GM10266 (cell line): Measurements from ENCODE around the gene NANOS3.

ENCODE experiments used
- DNase-seq: peaks from one replicate; pipeline ENCODE4 v3.0.0; 2012; ENCODE audit errors: extremely low spot score
- TF ChIP-seq, protein P1 (sequence below): IDR thresholded peaks from 2 replicates; pipeline ENCODE4 v1.5.1; 2012; ENCODE audit warnings: mild to moderate bottlenecking, low read depth; ENCODE audit not compliant: control insufficient read depth, insufficient read depth; ENCODE audit errors: missing control alignments

Gene NANOS3

DNA sequence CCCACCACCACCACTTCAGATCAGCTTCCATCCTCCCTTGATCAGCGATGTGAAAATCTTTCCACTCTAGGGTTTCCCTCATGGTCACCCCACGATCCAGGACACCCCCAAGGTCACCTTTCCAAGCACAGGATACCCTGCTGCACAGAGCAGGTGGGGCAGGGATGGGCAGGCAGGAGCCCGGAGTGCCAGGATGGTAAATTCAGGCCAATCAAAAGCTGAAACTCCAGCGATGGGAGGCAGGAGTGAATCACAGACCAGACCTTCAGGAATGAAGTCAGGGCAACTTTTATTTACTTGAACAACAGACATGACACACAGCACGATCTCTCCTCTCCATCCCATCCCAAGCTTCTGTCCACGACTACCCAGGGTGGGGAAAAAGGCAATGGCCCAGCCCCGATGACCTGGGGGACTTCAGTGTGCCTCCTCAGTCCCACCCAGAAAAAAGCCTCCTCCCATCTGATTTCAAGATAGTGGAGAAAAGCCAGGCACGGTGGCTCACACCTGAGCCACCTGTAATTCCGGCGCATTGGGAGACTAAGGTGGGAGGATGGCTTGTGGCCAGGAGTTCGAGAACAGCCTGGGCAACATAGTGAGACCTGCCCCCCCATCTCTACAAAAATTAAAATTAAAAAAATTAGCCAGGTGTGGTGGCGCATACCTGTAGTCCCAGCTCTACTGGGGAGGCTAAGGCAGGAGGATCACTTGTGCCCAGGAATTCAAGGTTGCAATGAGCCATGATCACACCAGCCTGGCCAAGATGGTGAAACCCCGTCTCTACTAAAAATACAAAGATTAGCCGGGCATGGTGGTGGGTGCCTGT, 42.5 kb upstream of the NANOS3 start:
- TF ChIP-seq, protein P1, sequence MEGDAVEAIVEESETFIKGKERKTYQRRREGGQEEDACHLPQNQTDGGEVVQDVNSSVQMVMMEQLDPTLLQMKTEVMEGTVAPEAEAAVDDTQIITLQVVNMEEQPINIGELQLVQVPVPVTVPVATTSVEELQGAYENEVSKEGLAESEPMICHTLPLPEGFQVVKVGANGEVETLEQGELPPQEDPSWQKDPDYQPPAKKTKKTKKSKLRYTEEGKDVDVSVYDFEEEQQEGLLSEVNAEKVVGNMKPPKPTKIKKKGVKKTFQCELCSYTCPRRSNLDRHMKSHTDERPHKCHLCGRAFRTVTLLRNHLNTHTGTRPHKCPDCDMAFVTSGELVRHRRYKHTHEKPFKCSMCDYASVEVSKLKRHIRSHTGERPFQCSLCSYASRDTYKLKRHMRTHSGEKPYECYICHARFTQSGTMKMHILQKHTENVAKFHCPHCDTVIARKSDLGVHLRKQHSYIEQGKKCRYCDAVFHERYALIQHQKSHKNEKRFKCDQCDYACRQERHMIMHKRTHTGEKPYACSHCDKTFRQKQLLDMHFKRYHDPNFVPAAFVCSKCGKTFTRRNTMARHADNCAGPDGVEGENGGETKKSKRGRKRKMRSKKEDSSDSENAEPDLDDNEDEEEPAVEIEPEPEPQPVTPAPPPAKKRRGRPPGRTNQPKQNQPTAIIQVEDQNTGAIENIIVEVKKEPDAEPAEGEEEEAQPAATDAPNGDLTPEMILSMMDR: no peak
- no peak for DNase-seq

DNA sequence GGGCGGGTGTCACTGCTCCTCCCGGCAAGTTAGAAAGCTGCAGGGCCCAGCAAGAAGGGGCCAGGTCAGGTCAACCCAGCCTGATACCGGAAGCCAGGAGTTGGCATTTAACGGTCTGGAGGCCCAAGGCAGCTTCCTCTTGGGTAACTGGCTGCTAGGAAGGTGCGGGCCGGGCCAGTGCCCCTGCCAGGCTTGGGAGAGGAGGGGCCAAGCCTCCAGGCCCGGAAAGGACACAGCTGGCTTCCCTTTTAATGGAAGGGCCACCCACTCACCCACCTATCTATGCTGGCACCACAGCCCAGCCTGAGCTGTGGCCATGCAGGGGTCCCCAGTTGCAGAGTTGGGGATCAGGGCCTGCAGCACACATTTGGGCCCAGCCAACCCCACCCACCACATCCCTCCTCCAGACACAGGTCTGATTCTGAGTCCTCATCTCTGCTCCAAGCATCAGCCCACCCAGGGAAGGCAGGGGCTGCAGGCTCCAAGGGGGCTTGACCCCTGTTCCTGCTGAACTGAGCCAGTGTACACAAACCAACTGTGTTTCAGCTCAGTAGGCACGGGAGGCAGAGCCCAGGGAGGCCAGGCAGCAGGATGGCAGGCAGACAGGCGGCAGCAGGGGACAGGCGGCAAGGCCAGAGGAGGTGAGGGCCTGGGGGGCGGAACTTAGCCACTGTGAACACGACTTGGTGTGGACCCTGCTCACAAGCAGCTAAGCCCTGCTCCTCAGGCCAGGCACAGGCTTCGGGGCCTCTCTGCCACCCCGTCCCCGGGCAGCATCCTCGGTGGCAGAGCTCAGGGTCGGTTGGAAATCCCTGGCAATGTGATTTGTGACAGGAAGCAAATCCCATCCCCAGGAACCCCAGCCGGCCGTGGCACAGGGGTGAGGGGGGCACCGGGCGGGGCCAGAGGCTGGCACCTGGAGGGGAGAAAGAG, 40.9 kb upstream of the NANOS3 start:
- DNase-seq: no peak
- TF ChIP-seq, protein P1: no peak

DNA sequence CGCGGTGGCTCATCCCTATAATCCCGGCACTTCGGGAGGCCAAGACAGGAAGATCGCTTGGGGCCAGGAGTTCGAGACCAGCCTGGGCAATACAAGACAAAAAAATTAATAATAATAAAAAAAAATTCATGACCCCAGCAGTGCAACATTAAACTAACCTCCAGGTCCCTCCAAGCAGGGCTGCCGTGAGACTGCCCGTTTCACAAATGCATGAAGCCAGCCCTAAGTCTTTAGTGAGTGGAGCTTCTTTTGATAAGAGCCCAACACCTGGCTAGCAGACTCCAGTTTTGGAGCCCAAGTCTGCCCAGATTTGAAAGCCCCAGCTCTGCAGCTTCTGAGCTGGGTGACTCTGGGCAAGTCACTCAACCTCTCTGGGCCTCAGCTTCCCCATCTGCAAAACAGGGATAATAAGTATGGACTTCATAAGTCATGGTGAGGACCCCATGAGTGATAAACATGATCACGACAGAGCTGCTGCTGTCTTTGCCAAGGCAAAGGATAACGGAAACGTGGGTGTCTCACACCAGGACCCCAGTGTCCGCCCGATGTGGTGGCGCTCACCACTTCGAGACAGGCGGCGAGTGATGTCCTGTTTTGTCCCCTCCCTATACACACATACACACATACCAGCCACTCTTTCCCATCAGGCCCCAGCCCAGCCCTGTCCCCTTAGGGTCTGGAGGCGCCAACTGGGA, 38.4 kb upstream of the NANOS3 start:
- DNase-seq: no peak
- TF ChIP-seq, protein P1: no peak

DNA sequence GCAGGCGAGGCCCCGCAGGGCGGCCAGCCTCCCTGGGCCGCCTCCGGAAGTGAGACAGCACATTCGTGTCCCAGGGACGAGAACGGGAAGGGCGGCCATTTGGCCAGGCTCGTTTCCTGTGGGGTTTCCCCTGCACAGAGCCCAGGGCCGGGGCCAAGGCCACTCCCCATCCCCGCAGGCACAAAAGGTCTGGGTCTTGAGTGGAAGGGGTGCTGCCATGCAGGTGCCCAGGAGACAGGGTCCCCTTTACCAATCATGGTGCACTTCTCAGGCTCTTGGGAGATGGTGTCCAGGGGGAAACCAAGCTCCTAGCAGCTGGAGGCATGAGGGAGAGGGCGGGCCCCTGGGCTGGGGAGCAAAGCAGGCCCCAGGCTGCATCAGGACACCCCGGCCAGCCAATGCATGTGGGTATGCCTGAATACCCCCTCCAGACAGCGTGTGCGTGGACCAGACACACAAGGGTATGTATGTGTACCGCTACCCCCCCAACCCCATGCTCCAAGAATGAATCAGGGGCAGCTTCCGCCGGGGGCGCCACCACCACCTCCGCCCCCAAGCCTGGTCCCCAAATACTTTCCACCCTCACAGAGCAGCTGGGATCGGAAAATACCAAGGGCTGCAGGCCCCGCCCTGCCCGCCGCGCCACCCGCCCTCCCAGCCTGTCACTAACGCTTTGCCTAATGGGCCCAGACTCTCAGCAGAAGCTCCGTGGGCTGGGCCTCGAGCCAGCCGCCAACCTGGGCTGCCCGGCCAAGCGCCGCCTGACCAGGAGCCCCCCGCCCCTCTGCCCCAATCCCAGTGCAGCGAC, 37.6 kb upstream of the NANOS3 start:
- peak; percentile 91 for DNase-seq
- TF ChIP-seq, protein P1: peak; percentile 8

DNA sequence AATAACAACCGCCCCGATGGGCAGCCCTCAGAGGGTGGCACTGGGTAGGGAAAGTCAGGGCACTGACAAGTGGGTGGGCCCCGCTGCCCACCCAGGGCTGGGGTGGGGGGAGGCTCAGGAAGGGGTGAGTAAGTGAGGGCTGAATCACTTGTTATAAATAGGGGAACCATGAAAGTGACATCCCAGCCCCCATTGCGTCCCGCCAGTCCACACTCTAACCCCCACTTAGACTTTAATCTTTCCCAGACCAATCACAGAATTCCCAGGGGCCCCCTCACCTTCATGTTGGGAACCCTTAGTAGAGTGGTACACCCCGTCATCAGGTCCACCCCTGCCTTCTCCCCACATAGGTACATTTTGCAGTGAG, 37.0 kb upstream of the NANOS3 start:
- TF ChIP-seq, protein P1: no peak

DNA sequence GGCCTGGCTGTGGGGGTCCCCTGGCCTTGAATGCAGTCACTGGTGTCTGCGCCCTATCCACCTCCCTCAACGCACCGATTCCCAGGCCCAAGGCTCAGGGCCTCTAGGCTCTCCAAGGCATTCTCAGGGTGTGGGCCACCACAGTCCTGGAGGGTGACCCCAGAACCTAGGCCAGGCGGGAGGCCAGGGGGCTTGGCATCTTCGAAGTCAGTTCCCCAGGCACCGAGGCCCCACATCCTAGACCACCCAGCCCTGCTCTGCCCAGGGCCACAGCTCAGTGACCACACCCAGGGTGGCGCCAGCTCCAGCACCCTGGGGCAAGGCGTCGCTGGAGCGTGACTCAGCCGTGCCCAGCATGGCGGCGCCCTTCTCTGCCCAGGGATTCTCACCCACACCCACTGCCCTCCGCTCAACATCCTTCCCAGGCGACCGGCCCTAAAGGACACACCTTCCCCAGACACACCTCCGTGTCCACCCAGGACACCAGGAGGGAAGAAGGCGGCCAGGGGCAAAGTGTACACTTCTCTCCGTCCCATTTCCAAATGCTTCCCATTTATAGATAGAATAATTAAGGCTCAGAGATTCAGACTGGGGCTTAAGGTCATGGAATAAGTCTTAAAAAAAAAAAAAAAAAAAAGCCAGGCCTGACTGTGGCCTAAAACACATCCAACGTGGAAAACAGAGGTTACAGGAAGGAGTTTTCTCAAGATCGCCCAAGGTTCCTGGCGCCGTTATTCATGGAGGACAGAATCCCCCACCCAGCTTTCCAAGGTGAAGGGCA, 36.4 kb upstream of the NANOS3 start:
- TF ChIP-seq, protein P1: peak; percentile 13
- no peak for DNase-seq

More for the DNA sequence above, 37.0 kb upstream of the NANOS3 start:
- no peak for DNase-seq
